B cell (primary cell): ENCODE results near the gene STK24.

Experiments used
- EZH2 ChIP-seq: IDR thresholded peaks from 2 replicates; pipeline ENCODE4 v1.6.1; 2012; ENCODE audit warnings: borderline replicate concordance, low read depth, mild to moderate bottlenecking, moderate library complexity, low read length; ENCODE audit not compliant: insufficient read depth, poor library complexity, severe bottlenecking
- TF ChIP-seq, protein P1 (sequence below): fragments of 200-600 bp; IDR thresholded peaks from one replicate; pipeline ENCODE4 v1.8.0; 2022; ENCODE audit warnings: antibody characterized with exemption, mild to moderate bottlenecking

- TF ChIP-seq, protein P1, sequence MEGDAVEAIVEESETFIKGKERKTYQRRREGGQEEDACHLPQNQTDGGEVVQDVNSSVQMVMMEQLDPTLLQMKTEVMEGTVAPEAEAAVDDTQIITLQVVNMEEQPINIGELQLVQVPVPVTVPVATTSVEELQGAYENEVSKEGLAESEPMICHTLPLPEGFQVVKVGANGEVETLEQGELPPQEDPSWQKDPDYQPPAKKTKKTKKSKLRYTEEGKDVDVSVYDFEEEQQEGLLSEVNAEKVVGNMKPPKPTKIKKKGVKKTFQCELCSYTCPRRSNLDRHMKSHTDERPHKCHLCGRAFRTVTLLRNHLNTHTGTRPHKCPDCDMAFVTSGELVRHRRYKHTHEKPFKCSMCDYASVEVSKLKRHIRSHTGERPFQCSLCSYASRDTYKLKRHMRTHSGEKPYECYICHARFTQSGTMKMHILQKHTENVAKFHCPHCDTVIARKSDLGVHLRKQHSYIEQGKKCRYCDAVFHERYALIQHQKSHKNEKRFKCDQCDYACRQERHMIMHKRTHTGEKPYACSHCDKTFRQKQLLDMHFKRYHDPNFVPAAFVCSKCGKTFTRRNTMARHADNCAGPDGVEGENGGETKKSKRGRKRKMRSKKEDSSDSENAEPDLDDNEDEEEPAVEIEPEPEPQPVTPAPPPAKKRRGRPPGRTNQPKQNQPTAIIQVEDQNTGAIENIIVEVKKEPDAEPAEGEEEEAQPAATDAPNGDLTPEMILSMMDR, result no peak
- no peak for TF ChIP-seq EZH2
These were observed 33.4 kb downstream of the STK24 start for GRCh38 chr13:98543378-98544103.
